H9 (cell line): ENCODE data around the gene TMEM51. TPM values are rescaled to one million over a fixed set of nuclear protein-coding genes. Genes with fewer than 3 reads are reported as not detected.

Experiments used
- DNase-seq: peaks from one replicate; pipeline ENCODE4 v3.0.0-alpha.2; 2017
- H2AFZ ChIP-seq: one replicate; pipeline ENCODE4 v1.6.1; 2013; ENCODE audit warnings: mild to moderate bottlenecking, low read length, control low read depth, moderate library complexity
- H2AK5ac ChIP-seq: 2 replicates; pipeline ENCODE4 v1.6.1; 2013; ENCODE audit warnings: low read length, control low read depth, mixed read lengths; ENCODE audit not compliant: insufficient read length
- H2BK120ac ChIP-seq: one replicate; pipeline ENCODE4 v1.6.1; 2013; ENCODE audit warnings: low read depth, mild to moderate bottlenecking, low read length, control low read depth, inconsistent platforms; ENCODE audit not compliant: poor library complexity, severe bottlenecking
- H2BK12ac ChIP-seq: 2 replicates; pipeline ENCODE4 v1.6.1; 2013; ENCODE audit warnings: low read length, control low read depth, mixed read lengths, low read depth; ENCODE audit not compliant: insufficient read length
- H2BK15ac ChIP-seq: 2 replicates; pipeline ENCODE4 v1.6.1; 2013; ENCODE audit warnings: low read depth, low read length, control low read depth
- H2BK20ac ChIP-seq: one replicate; pipeline ENCODE4 v1.6.1; 2013; ENCODE audit warnings: low read depth, mild to moderate bottlenecking, low read length, control low read depth, inconsistent platforms; ENCODE audit not compliant: poor library complexity, severe bottlenecking
- H2BK5ac ChIP-seq: 2 replicates; pipeline ENCODE4 v1.6.1; 2013; ENCODE audit warnings: low read length, control low read depth, mixed read lengths; ENCODE audit not compliant: insufficient read length
- H3K14ac ChIP-seq: 2 replicates; pipeline ENCODE4 v1.6.1; 2013; ENCODE audit warnings: low read length, control low read depth; ENCODE audit not compliant: insufficient read depth
- H3K18ac ChIP-seq: 2 replicates; pipeline ENCODE4 v1.6.1; 2013; ENCODE audit warnings: low read depth, mild to moderate bottlenecking, mixed read lengths, low read length, control low read depth; ENCODE audit not compliant: insufficient read length
- H3K23ac ChIP-seq: 2 replicates; pipeline ENCODE4 v1.6.1; 2013; ENCODE audit warnings: low read length, control low read depth, mixed read lengths, low read depth; ENCODE audit not compliant: insufficient read length
- H3K23me2 ChIP-seq: 2 replicates; pipeline ENCODE4 v1.6.1; 2013; ENCODE audit warnings: low read depth, mild to moderate bottlenecking, mixed read lengths, low read length, control low read depth; ENCODE audit not compliant: insufficient read length, poor library complexity, severe bottlenecking
- H3K27ac ChIP-seq: 2 replicates; pipeline ENCODE4 v1.5.1; 2013; ENCODE audit warnings: low read length, control low read depth, mixed read lengths, low read depth; ENCODE audit not compliant: insufficient read length
- H3K27me3 ChIP-seq: 2 replicates; pipeline ENCODE4 v1.6.1; 2013; ENCODE audit warnings: low read length, control low read depth, inconsistent platforms; ENCODE audit not compliant: insufficient read depth
- H3K4ac ChIP-seq: 2 replicates; pipeline ENCODE4 v1.6.1; 2013; ENCODE audit warnings: low read depth, mild to moderate bottlenecking, control low read depth, inconsistent platforms, low read length, moderate library complexity
- H3K4me1 ChIP-seq: 2 replicates; pipeline ENCODE4 v1.6.1; 2013; ENCODE audit warnings: low read length, control low read depth, inconsistent platforms; ENCODE audit not compliant: insufficient read depth
- H3K4me2 ChIP-seq: 2 replicates; pipeline ENCODE4 v1.6.1; 2013; ENCODE audit warnings: low read length, control low read depth, mixed read lengths; ENCODE audit not compliant: insufficient read length, insufficient read depth
- H3K56ac ChIP-seq: 2 replicates; pipeline ENCODE4 v1.6.1; 2013; ENCODE audit warnings: low read depth, mild to moderate bottlenecking, mixed read lengths, low read length, control low read depth; ENCODE audit not compliant: insufficient read length
- H3K79me1 ChIP-seq: 2 replicates; pipeline ENCODE4 v1.6.1; 2013; ENCODE audit warnings: low read depth, mild to moderate bottlenecking, moderate library complexity, low read length, control low read depth, inconsistent platforms; ENCODE audit not compliant: insufficient read depth, poor library complexity, severe bottlenecking
- H3K79me2 ChIP-seq: 2 replicates; pipeline ENCODE4 v1.6.1; 2013; ENCODE audit warnings: low read length, control low read depth, inconsistent platforms; ENCODE audit not compliant: insufficient read depth
- H3K9ac ChIP-seq: 2 replicates; pipeline ENCODE4 v1.6.1; 2013; ENCODE audit warnings: low read length, control low read depth, mixed read lengths; ENCODE audit not compliant: insufficient read length; ENCODE audit errors: extremely low read depth
- H3K9me3 ChIP-seq: one replicate; pipeline ENCODE4 v1.6.1; 2013; ENCODE audit warnings: low read depth, low read length, inconsistent platforms; ENCODE audit not compliant: control insufficient read depth
- H3T11ph ChIP-seq: one replicate; pipeline ENCODE4 v1.6.1; 2013; ENCODE audit warnings: mild to moderate bottlenecking, low read length, control low read depth, inconsistent platforms
- H4K20me1 ChIP-seq: one replicate; pipeline ENCODE4 v1.6.1; 2013; ENCODE audit not compliant: control insufficient read depth, insufficient read length, insufficient read depth
- H4K5ac ChIP-seq: 2 replicates; pipeline ENCODE4 v1.6.1; 2013; ENCODE audit warnings: low read depth, mild to moderate bottlenecking, mixed read lengths, low read length, control low read depth; ENCODE audit not compliant: insufficient read length
- H4K8ac ChIP-seq: replicated peaks from 2 replicates; pipeline ENCODE4 v1.6.1; 2013; ENCODE audit warnings: low read length, control low read depth, mixed read lengths, low read depth; ENCODE audit not compliant: insufficient read length
- H4K91ac ChIP-seq: 2 replicates; pipeline ENCODE4 v1.6.1; 2013; ENCODE audit warnings: low read depth, mild to moderate bottlenecking, moderate library complexity, mixed read lengths, low read length, control low read depth; ENCODE audit not compliant: insufficient read length
- H3K27ac Mint-ChIP-seq, 3 experiments: 2 replicates in 2 of 3; 3 replicates in 1 of 3; pipeline ENCODE4 v1.8.0; 2020 to 2021; ENCODE audit warnings: mixed read lengths in 3 of 3, mild to moderate bottlenecking in 1 of 3, moderate library complexity in 1 of 3
- H3K27me3 Mint-ChIP-seq: 2 replicates; pipeline ENCODE4 v1.8.0; 2021; ENCODE audit warnings: low read depth, mild to moderate bottlenecking, moderate library complexity, mixed read lengths
- H3K36me3 Mint-ChIP-seq, 3 experiments: 2 replicates in 2 of 3; 3 replicates in 1 of 3; pipeline ENCODE4 v1.8.0; 2020 to 2021; ENCODE audit warnings: low read depth in 3 of 3, mixed read lengths in 3 of 3; ENCODE audit not compliant: insufficient read depth in 1 of 3
- H3K4me1 Mint-ChIP-seq, 2 experiments: 2 replicates each; pipeline ENCODE4 v1.8.0; 2020; ENCODE audit warnings: mixed read lengths in 2 of 2
- H3K4me3 Mint-ChIP-seq, 2 experiments: 2 replicates in 1 of 2; 3 replicates in 1 of 2; pipeline ENCODE4 v1.8.0; 2020 to 2021; ENCODE audit warnings: mild to moderate bottlenecking in 2 of 2, mixed read lengths in 2 of 2, moderate library complexity in 1 of 2
- H3K9me3 Mint-ChIP-seq, 2 experiments: 2 replicates in 1 of 2; 3 replicates in 1 of 2; pipeline ENCODE4 v1.8.0; 2020; ENCODE audit warnings: mild to moderate bottlenecking in 2 of 2, mixed read lengths in 2 of 2, moderate library complexity in 1 of 2
- CTCF ChIP-seq: fragments of 200-600 bp; sonication (generic); conservative IDR thresholded peaks from 3 replicates; pipeline ENCODE4 v1.8.0; 2021; ENCODE audit warnings: antibody characterized with exemption, mild to moderate bottlenecking
- WGBS: extraction: QIAGEN DNeasy Blood & Tissue Kit; methylation state at CpG from one replicate; pipeline ENCODE4 v1.1.7; 2013; ENCODE audit warnings: missing lambda C conversion rate, low lambda C conversion rate, mixed read lengths; ENCODE audit not compliant: insufficient read length; ENCODE audit errors: extremely low coverage; 5-methylcytosine and 5-hydroxymethylcytosine counted together
- total RNA-seq: library from RNA; stranded (reverse); gene quantifications from 2 replicates; pipeline ENCODE4 v1.2.1, GENCODE V29; 2021

Gene TMEM51
- total RNA-seq, 1 experiment from 2014 or later, result 4.6 TPM

GRCh38 chr1:15184436-15185241, 31.1 kb downstream of the TMEM51 start:
- Histone ChIP-seq H2AFZ (no peak overlapping the region), H3K4ac (no peak overlapping the region), H3K4me1 (peaks cover 13% of the 10 kb centered on the region; the same call in 1 of the 2 replicates), H4K20me1 (no peaks in the 10 kb centered on the region), H3K56ac (no peak overlapping the region), H2BK15ac (no peak overlapping the region), H3K18ac (no peak overlapping the region), H3T11ph (no peak overlapping the region), H3K27ac (no peak overlapping the region), H3K9ac (no peak overlapping the region), H3K23me2 (no peaks in the 10 kb centered on the region), H2BK120ac (no peak overlapping the region), H3K4me2 (no peak overlapping the region), H4K91ac (no peak overlapping the region), H2BK20ac (no peak overlapping the region), H3K27me3 (no peaks in the 10 kb centered on the region), H4K8ac (no peak overlapping the region), H3K14ac (no peak overlapping the region), H3K9me3 (no peaks in the 10 kb centered on the region), H2AK5ac (no peak overlapping the region), H2BK12ac (no peak overlapping the region), H4K5ac (no peak overlapping the region), H3K79me1 (no peaks in the 10 kb centered on the region), H3K79me2 (no peaks in the 10 kb centered on the region), H3K23ac (no peak overlapping the region), H2BK5ac (no peak overlapping the region)
- H3K36me3 Mint-ChIP-seq, result no peaks in the 10 kb centered on the region; a peak in 1 of 7 replicates
- H3K4me3 Mint-ChIP-seq, result no peak overlapping the region
- WGBS, result no CpG with 5 or more reads among the region's 8 CpGs
- DNase-seq, result no peak
- H3K9me3 Mint-ChIP-seq, result no peaks in the 10 kb centered on the region
- peak overlapping the region in 1 of 3 experiments; percentile 54; a peak in 2 of 7 replicates for H3K27ac Mint-ChIP-seq
- peaks cover 37 to 43% of the 10 kb centered on the region in 2 experiments for H3K4me1 Mint-ChIP-seq
- H3K27me3 Mint-ChIP-seq, result peaks cover 1% of the 10 kb centered on the region; the same call in 1 of the 2 replicates
- no peak for TF ChIP-seq CTCF
